Astrocyte of the spinal cord (primary cell): ENCODE measurements around the gene HPCA.

Experiments
- DNase-seq: peaks from one replicate; pipeline ENCODE4 v3.0.0; 2011; ENCODE audit warnings: low read depth, low spot score
- H3K4me3 ChIP-seq: 2 replicates; pipeline ENCODE4 v1.5.1; 2011; ENCODE audit warnings: low read depth, mild to moderate bottlenecking, low read length, moderate library complexity
- in situ Hi-C: cut with HindIII; loops from 2 replicates; pipeline ENCODE4 v1.10.0; 2017; ENCODE audit warnings: low sequenced_read_pairs
- TF ChIP-seq, protein P1 (sequence below): IDR thresholded peaks from 2 replicates; pipeline ENCODE4 v1.5.1; 2012; ENCODE audit warnings: low read depth, mild to moderate bottlenecking, low read length, inconsistent platforms

Gene HPCA

DNA sequence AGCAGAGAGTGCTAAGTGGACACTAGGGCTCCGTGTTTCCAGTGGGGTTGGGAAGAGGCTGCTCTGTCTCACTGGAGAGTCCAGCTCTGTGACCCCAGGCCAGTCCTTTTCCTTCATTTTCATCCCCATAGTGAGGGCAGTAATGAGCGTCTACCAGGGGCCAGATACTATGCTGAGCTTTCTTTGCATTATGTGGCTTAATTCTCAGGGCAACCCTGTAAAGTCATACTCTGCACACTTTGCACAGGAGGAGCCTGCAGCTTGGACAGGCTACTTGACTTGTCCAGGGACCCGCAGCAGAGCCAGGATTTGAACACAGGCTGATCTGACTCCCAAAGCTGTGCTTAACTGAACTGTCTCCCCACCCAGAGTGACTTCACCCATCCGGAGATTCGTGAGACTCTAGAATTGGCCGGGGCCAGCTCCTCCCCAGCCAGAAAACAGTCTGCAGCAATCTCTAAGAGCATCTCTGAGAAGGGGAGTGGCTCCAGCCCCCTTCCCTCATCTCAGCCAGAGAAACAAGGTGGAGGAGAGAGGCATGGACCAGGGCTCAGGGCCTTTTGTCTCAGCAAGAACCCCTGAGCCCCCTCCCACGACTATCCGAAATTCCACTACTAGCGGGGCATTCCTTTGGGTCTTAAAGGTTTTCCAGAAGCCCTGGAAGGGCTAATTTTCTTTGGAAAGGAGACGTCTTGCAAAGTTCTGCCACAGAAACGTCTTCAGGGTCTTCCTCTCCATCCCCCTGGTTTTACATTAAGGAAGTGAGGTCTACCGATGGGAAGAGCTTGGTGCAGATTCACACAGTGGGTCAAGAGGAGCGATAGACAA lies 14.7 kb upstream of the HPCA start:
- DNase-seq = peak; percentile 23
- in situ Hi-C loops = no loop called here
- TF ChIP-seq, protein P1, sequence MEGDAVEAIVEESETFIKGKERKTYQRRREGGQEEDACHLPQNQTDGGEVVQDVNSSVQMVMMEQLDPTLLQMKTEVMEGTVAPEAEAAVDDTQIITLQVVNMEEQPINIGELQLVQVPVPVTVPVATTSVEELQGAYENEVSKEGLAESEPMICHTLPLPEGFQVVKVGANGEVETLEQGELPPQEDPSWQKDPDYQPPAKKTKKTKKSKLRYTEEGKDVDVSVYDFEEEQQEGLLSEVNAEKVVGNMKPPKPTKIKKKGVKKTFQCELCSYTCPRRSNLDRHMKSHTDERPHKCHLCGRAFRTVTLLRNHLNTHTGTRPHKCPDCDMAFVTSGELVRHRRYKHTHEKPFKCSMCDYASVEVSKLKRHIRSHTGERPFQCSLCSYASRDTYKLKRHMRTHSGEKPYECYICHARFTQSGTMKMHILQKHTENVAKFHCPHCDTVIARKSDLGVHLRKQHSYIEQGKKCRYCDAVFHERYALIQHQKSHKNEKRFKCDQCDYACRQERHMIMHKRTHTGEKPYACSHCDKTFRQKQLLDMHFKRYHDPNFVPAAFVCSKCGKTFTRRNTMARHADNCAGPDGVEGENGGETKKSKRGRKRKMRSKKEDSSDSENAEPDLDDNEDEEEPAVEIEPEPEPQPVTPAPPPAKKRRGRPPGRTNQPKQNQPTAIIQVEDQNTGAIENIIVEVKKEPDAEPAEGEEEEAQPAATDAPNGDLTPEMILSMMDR = no peak
- peak overlapping the region; percentile 48 for H3K4me3 ChIP-seq

DNA sequence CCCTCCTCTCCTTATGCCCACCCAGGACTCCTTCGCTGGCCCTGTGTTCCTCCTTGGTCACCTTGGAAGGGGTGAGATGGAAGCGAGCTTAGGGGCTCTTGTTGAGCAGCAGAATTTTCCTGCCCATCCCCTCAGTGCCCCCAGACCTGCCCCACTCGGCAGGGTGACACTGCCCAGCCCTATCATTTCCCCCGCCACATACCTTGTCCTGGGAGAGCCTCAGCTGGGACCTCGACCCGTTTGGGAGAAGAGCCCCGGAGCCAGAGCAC lies 14.2 kb upstream of the HPCA start:
- in situ Hi-C loops = no loop called here
- TF ChIP-seq, protein P1 = no peak
- peak overlapping the region; percentile 48 for H3K4me3 ChIP-seq
- no peak for DNase-seq

DNA sequence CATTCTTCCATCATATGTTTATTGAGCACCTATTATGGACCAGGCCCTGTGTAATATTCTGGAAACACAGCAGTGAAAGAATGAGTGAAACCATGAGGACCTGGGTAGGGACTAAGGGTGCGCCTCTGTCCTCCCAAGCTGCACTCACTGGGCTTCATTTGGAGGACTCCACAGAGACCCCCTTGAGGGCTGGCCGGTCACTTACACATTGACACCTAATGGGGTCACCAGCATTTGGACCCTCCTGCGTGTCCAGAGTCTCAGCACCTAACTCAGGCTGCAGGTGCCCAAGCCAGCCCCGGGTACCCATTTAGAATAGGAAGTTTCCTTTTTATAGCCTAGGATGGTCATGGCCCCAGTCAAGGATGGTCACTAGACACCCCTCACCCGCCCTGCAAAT lies 12.8 kb upstream of the HPCA start:
- DNase-seq = no peak
- TF ChIP-seq, protein P1 = no peak
- in situ Hi-C loops = no loop called here
- H3K4me3 ChIP-seq = no peak overlapping the region

DNA sequence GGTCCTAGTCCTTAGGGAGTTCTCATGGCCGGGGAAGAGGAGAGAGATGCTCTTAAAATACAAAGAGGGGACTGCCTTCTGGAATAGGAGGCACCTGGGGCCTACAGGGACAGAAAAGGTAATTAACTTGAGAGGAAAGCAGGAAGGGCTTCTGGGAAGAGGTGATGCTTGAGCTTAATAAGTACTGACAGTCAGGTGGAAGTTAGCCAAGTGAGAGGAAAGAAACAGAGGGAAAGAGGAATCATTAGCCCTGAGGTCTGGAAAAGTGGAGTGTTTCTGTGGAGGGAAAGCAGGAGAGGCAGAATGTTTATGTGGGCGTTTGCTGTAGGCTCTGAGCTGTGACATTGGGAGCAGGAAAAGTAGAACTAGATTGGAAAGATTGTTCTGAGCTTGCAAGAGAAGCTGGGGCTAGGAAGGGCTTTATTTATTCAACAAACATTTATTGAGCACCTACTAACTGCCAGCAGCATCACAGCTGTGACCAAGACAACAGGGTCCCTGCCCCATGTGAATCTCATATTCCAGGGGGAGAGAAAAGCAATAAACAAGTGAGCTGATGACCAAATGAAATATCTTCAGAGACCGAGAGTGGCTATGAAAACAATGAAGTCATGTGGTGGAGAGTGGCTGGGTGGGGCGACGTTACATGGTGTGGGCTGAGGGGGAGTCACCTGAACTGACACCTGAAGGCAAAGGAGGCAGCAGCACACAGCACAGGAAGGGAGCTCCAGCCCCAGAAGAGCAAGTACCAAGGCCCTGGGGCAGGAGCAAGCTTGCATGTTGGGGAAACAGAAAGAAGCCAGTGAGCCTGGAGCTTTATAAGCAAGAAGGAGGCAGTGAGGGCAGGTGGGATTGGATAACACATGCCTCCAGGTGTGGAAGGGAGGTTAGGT lies 11.2 kb upstream of the HPCA start:
- in situ Hi-C loops = no loop called here
- TF ChIP-seq, protein P1 = no peak
- no peak overlapping the region for H3K4me3 ChIP-seq
- no peak for DNase-seq

DNA sequence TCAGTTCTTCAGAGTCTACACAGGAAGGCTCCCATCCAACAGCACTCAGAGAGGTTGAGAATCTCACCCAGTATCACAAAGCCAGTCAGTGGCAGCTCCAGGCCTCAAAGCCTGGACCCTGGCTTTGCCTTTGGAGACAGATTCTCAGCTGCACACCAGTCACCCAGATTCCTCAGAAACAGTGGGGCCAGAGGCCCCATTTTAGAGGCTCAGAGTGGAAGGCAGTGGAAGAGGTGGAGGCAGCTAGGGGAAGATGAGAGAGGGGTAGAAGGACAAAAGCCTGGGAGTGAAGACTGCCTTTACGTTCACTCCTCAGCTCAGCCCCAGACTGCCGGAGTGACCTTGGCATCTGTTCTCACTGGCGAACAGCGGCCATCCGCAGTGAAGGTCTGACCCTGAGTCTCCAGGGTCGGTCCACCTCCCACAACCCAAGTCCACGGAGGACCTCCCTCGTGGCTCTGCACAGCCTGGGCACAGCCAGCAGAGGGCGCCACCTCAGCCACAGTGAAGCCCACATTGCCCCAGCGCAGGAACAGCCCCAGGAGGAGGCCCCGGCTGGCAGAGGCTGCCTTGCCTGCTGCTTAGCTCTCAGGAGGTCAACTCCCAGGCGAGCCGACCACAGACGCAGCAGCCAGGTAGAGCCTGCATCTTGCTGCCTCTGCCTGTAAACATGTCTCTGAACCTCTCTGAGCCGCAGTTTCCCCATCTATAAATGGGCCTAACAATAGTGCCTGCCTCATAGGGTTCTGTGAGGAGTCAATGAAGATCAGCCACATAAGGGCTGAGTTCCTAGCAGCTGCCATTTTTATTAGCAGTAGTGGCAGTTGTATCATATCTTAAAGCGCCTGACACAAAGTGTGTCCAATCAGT lies 9.7 kb upstream of the HPCA start:
- TF ChIP-seq, protein P1 = peak; percentile 94
- in situ Hi-C loops = no loop called here
- no peak overlapping the region for H3K4me3 ChIP-seq
- DNase-seq = peak; percentile 29
